SJSA1 (cell line): ENCODE data around the gene PNMA3. TPM values are rescaled to one million over a fixed set of nuclear protein-coding genes. Genes with fewer than 3 reads are reported as not detected.
"Not testable (repeated sequence)": the region's sequence is repeated elsewhere in the genome, so short reads cannot be mapped to it uniquely, and the experiment has no call there.

Experiments used
- DNase-seq, 2 experiments: peaks; one replicate each; pipeline ENCODE4 v3.0.0-alpha.2; 2015 to 2020; ENCODE audit warnings: low spot score in 2 of 2, low read depth in 1 of 2
- H3K27ac ChIP-seq: fragments of 250-450 bp; sonication (Bioruptor Pico); 2 replicates; pipeline ENCODE4 v1.5.1; 2020; ENCODE audit warnings: mild to moderate bottlenecking, moderate library complexity
- H3K27me3 ChIP-seq: fragments of 250-450 bp; sonication (Bioruptor Pico); replicated peaks from 2 replicates; pipeline ENCODE4 v1.5.1; 2020; ENCODE audit warnings: mild to moderate bottlenecking, moderate library complexity
- H3K36me3 ChIP-seq: fragments of 250-450 bp; sonication (Bioruptor Pico); 2 replicates; pipeline ENCODE4 v1.5.1; 2020; ENCODE audit warnings: mild to moderate bottlenecking
- H3K4me1 ChIP-seq: fragments of 250-450 bp; sonication (Bioruptor Pico); replicated peaks from 2 replicates; pipeline ENCODE4 v1.6.1; 2021; ENCODE audit warnings: mild to moderate bottlenecking
- H3K4me3 ChIP-seq: fragments of 250-450 bp; sonication (Bioruptor Pico); 2 replicates; pipeline ENCODE4 v1.5.1; 2020; ENCODE audit warnings: mild to moderate bottlenecking
- H3K9me3 ChIP-seq: fragments of 250-450 bp; sonication (Bioruptor Pico); replicated peaks from 2 replicates; pipeline ENCODE4 v1.5.1; 2020; ENCODE audit warnings: mild to moderate bottlenecking
- total RNA-seq: library from RNA; depleted of rRNA; stranded (reverse); fragments of >200 nt; shearing (Covaris generic); gene quantifications from 2 replicates; pipeline ENCODE4 v1.2.3, GENCODE V29; 2014

PNMA3 gene
- total RNA-seq, 1 experiment from 2014 or later, result not detected

DNA sequence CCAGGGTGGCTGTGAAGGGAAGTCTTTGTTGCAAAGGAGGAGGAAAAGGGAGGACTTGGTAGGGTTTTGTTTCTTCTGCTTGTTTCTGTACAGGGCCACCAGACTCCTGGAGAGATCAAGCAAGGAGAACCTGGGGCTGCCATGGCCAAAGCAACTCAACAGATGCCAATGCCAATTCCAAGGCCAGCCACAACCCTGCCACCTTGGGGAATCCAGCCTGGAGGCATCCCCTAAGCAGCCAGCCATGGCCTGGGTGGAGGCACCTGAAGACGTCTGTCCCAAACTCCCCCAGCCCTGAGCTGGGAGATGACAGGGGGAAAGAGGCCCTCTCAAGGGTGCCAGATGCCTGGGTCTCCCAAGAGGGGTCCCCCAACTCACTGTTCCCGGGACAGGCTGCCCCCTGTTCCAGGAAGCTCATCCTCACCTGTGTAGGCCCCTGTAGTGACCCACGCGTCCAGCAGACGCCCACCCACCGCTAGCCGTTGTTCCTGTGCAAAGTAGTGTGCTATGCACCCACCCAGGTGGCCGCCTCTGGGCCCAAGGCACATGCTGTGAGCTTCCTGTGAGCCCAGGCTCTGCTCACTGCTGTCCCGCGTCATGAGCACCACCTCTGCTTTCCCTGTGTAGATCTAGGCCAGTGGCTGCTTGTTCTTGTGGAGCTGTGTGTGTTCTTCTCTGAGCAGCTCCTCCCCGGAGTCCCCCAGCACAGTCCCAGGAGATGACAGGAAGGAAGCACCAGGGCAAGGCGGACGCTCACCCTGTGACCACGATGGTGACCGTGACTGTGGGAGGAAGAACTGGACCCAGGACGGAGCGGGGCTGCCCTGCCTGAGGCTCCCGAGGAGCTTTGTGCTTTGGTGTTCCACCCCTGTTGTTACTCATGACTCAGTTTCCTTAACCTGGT, 3.2 kb downstream of the PNMA3 start:
- no peak for DNase-seq
- Histone ChIP-seq H3K27ac (no peak overlapping the region), H3K36me3 (no peaks in the 10 kb centered on the region), H3K4me1 (no peaks in the 10 kb centered on the region), H3K27me3 (0 out of 2 replicates have a peak, but pooled peaks cover 3% of the 10 kb centered on the region), H3K4me3 (no peak overlapping the region), H3K9me3 (no peaks in the 10 kb centered on the region)

DNA sequence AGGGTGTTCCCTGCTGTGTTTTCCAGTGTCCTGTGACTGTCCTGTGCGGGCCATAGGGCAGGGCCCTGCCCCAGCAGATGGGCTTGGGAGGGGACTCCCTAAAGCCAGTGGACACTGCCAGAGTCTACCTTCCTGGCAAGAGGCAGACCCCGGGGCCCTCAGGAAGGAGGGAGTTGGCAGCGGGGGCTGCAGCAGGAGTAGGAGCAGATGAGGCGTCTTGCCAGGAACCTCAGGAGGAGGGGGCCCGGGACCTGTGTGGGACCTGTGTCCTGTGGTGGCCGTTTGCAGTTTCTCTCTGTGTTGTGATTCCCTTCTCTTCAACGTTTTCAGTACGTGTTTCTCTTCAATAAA, 3.8 kb downstream of the PNMA3 start:
- Histone ChIP-seq H3K9me3 (no peaks in the 10 kb centered on the region), H3K36me3 (no peaks in the 10 kb centered on the region), H3K4me3 (no peak overlapping the region), H3K27me3 (0 out of 2 replicates have a peak, but pooled peaks cover 3% of the 10 kb centered on the region), H3K27ac (no peak overlapping the region), H3K4me1 (no peaks in the 10 kb centered on the region)
- DNase-seq, result no peak

DNA sequence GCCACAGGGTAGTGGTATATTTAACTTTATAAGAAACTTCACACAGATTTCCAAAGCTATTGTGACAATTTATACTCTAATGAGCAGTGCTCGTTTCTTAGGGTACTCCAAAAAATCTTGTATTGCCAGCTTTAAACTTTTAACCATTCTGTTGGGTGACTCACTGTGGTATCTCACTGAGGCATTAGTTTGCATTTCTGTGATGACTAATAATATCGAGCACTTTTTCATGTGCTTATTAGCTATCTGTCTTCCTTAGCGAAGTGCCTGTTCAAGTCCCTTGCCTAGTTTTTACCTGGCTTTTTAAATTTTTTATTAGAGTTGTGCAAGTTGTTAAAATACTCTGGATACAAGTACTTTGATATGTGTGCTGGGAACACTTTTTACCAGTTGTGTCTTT, 5.5 kb downstream of the PNMA3 start:
- Histone ChIP-seq H3K36me3 (no peaks in the 10 kb centered on the region), H3K4me1 (no peaks in the 10 kb centered on the region), H3K4me3 (no peak overlapping the region), H3K9me3 (no peaks in the 10 kb centered on the region), H3K27me3 (0 out of 2 replicates have a peak, but pooled peaks cover 3% of the 10 kb centered on the region), H3K27ac (no peak overlapping the region)
- DNase-seq, result no peak

DNA sequence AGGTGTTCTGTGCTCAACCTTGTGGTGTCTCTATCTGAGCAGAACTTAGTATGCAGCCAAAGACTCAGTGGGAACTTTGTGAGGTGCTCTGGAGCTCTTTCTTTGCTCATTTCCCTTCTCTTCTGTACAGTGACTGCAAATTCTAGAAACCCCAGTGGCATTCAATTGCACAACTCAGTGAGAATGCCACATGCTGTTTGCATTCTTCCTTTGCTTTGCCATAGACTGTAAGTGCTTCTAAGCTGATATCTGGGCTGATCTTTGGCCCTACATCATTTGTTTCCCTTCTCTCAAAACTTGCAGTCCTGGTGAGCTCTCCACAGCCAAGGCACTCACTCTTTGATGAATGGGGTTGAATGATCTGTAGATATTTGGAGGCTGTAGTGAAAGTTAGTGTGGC, 7.0 kb downstream of the PNMA3 start:
- no peaks in the 10 kb centered on the region for H3K4me1 ChIP-seq
- no peak for DNase-seq
- no peak overlapping the region for H3K27ac ChIP-seq
- no peaks in the 10 kb centered on the region for H3K36me3 ChIP-seq
- no peaks in the 10 kb centered on the region for H3K27me3 ChIP-seq
- no peaks in the 10 kb centered on the region for H3K9me3 ChIP-seq
- no peak overlapping the region for H3K4me3 ChIP-seq

DNA sequence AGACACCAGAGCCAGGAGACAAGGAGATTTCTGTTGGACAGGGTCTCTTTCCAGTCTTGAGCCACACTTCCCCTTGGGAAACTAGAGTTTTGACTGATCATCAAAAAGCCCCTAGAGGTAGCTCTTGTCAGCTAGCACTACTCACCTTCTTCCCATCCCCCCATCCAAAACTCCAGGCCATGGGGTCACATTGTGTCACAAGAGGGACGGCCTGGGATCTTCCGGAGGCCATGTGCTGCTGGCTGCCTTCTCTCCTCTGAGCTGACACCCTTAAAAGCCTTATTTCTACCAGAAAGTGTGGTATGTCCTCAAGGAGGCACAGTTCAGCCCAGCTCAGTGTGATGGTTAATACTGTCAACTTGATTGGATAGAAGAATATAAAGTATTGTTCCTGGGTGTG, 7.8 kb downstream of the PNMA3 start:
- Histone ChIP-seq H3K36me3 (no peaks in the 10 kb centered on the region), H3K4me1 (no peaks in the 10 kb centered on the region), H3K9me3 (no peaks in the 10 kb centered on the region), H3K27ac (no peak overlapping the region), H3K4me3 (no peak overlapping the region), H3K27me3 (no peaks in the 10 kb centered on the region)
- no peak for DNase-seq

DNA sequence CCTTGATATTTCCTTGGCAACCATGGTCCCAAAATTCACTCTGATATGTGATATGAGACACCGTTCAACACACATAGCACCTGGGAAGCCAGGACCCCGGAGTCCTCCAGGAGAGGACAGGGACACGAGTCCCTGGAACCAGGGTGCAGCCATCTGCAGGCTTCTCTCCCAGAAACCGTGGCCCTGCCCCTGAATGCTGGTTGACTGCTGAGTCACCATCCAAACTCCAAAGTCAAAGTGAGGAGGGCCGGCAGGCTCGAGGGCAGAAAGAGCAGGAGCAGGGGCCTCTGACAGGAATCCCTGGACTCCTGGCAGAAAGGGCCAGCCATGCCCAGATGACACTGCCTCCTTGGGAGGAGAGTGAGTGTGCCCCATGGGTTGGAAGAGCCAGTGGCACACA, 9.1 kb downstream of the PNMA3 start:
- Histone ChIP-seq H3K36me3 (no peaks in the 10 kb centered on the region), H3K27ac (no peak overlapping the region), H3K9me3 (no peaks in the 10 kb centered on the region), H3K4me3 (no peak overlapping the region), H3K27me3 (no peaks in the 10 kb centered on the region), H3K4me1 (no peaks in the 10 kb centered on the region)
- no peak for DNase-seq

DNA sequence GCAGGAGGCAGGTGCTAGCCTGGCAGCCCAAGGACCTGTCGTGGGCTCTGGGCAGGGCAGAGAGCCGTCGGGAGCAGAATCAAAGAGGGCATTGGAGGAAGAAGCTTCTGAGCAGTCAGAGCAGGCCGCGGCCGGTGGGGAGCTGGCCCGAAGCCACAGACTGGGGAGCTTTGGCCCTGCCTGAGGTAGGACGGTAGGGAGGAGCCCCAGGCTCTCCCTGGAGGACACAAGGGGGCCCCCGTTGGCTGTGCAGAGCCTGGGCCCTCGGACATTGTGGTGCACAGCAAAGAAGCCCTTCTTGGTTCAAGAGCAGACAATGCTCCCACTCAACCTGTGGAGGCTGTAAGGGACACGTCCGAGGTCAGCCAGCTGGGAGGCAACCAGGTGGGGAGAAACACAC, 10.1 kb downstream of the PNMA3 start:
- H3K36me3 ChIP-seq, DNase-seq, H3K4me1 ChIP-seq, H3K27ac ChIP-seq, H3K9me3 ChIP-seq, H3K4me3 ChIP-seq, H3K27me3 ChIP-seq: not testable (repeated sequence)

DNA sequence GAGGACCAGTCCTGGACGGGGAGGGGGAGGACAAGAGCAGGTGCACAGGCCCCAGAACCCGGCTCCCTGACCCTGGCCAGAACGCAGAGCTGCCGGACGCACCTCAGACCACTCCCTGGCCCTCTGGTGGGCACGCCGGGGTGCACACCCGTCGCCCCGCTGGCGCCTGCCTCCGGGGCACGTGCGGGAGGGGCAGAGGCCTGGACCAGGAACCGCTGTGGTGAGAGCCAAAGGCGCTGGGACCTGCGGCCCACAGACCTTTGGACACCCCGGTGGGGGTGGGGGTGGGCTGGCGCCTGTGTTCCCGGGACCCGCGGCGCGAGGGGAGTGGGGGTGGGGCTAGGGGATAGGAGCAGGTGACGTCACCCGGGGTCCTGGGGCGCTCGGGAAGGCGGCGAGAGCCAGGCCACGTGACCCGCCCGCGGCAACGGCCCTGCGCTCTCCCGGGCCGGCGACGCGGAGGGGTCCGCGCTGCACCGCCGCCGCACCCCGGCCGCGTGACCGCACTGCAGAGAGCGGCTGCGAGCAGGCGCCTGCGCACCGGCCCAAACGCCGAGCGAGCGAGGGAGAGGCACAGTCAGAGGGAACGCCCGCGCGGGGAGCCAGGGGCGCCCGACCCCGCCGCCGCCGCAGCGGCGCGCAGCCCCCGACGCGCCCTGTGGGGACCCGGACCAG, 15.8 kb downstream of the PNMA3 start, which contains the start of gene PNMA6A:
Gene PNMA6A (plus strand): TSS at position 546 of the 675 bp plus-strand sequence. CDS start 609 bp downstream, outside the sequence.
- H3K4me1 ChIP-seq, H3K27ac ChIP-seq, H3K36me3 ChIP-seq, H3K9me3 ChIP-seq, H3K4me3 ChIP-seq, H3K27me3 ChIP-seq, DNase-seq: not testable (repeated sequence)

DNA sequence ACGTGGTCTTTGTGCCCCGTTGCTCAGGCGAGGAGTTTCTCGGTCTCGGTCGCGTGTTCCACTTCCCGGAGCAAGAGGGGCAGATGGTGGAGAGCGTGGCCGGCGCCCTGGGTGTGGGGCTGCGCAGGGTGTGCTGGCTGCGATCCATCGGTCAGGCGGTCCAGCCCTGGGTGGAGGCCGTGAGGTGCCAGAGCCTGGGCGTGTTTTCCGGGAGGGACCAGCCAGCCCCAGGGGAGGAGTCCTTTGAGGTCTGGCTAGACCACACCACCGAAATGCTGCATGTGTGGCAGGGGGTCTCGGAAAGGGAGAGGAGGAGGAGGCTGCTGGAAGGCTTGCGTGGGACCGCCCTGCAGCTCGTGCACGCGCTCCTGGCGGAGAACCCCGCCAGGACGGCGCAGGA, 17.1 kb downstream of the PNMA3 start:
- H3K9me3 ChIP-seq, H3K27ac ChIP-seq, DNase-seq, H3K27me3 ChIP-seq, H3K36me3 ChIP-seq, H3K4me1 ChIP-seq, H3K4me3 ChIP-seq: not testable (repeated sequence)

DNA sequence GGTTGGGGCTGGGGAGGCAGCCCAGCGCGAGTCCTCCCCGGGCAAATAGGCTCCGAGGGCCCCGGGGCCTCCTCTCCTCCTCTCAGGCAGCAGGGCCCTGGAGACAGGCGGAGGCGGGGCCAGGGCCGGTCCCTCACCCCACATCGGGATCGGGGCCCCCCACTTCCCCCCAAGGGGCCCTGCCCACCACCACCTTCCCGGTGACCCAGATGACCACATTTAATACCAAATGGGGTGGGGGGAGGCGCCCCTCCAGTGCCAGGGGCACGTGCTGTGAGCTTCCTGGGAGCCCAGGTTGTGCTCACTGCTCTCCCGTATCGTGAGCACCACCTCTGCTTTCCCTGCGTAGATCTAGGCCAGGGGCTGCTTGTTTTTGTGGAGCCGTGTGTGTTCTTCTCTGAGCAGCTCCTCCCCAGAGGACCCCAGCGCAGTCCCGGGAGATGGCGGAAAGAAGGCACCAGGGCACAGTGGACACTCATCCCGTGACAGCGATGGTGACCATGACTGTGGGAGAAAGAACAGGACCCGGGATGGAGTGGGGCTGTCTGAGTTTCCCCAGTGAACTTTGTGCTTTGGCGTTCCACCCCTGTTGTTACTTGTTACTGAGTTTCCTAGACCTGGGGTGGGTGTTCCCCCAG, 18.1 kb downstream of the PNMA3 start:
- no peaks in the 10 kb centered on the region for H3K4me1 ChIP-seq
- no peak overlapping the region for H3K27ac ChIP-seq
- DNase-seq, result no peak
- H3K27me3 ChIP-seq, result no peaks in the 10 kb centered on the region
- no peak overlapping the region for H3K4me3 ChIP-seq
- no peaks in the 10 kb centered on the region for H3K36me3 ChIP-seq
- H3K9me3 ChIP-seq, result no peaks in the 10 kb centered on the region

DNA sequence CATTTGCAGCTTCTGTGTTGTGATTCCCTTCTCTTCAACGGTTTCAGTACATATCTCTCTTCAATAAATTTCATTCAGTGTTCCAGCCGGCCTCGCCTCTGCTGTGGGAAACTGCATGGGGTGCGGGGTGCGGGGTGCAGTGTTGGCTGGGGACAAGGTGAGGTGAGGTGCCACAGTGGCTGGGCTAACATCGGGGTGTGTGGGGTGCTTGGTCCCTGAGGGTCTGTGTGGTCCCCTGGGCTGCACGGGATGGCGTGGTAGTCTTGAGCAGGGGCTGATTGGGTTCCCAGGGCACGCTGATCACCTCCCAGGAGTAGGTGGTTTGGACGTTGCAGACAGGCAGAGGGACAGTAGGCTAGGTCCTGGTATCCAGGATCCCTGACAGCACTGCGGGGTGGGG, 18.7 kb downstream of the PNMA3 start:
- Histone ChIP-seq H3K36me3 (no peaks in the 10 kb centered on the region), H3K4me3 (no peak overlapping the region)

DNA sequence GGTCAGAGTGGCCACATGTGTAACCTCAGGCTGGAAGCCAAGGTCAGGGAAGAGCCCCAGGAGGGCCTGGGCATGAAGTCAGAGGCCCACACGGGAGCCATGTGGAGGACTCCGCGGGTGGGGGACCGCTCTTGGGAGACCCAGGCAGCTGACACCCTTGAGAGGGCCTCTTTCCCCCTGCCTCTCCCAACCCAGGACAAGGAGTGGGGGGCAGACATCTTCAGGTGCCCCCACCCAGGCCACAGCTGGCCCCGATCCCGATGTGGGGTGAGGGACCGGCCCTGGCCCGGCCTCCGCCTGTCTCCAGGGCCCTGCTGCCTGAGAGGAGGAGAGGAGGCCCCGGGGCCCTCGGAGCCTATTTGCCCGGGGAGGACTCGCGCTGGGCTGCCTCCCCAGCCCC, 19.1 kb downstream of the PNMA3 start:
- no peak for DNase-seq
- Histone ChIP-seq H3K4me1 (no peaks in the 10 kb centered on the region), H3K27ac (no peak overlapping the region), H3K4me3 (no peak overlapping the region), H3K9me3 (no peaks in the 10 kb centered on the region), H3K36me3 (no peaks in the 10 kb centered on the region), H3K27me3 (no peaks in the 10 kb centered on the region)

More for the DNA sequence above, 18.7 kb downstream of the PNMA3 start:
- H3K27me3 ChIP-seq, result no peaks in the 10 kb centered on the region
- H3K9me3 ChIP-seq, result no peaks in the 10 kb centered on the region
- no peaks in the 10 kb centered on the region for H3K4me1 ChIP-seq
- H3K27ac ChIP-seq, result no peak overlapping the region
- no peak for DNase-seq

DNA sequence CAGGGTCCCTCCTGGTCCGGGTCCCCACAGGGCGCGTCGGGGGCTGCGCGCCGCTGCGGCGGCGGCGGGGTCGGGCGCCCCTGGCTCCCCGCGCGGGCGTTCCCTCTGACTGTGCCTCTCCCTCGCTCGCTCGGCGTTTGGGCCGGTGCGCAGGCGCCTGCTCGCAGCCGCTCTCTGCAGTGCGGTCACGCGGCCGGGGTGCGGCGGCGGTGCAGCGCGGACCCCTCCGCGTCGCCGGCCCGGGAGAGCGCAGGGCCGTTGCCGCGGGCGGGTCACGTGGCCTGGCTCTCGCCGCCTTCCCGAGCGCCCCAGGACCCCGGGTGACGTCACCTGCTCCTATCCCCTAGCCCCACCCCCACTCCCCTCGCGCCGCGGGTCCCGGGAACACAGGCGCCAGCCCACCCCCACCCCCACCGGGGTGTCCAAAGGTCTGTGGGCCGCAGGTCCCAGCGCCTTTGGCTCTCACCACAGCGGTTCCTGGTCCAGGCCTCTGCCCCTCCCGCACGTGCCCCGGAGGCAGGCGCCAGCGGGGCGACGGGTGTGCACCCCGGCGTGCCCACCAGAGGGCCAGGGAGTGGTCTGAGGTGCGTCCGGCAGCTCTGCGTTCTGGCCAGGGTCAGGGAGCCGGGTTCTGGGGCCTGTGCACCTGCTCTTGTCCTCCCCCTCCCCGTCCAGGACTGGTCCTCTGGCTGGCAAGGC, 21.3 kb downstream of the PNMA3 start:
- not testable (repeated sequence) for H3K4me1 ChIP-seq, H3K9me3 ChIP-seq, DNase-seq, H3K36me3 ChIP-seq, H3K4me3 ChIP-seq, H3K27me3 ChIP-seq, H3K27ac ChIP-seq
